ENCODE results near the gene TADA1. TPM values are rescaled to one million over a fixed set of nuclear protein-coding genes. Genes with fewer than 3 reads are reported as not detected.

Gene TADA1
- polyA plus RNA-seq, 2 of the 4 experiments (the other 2 are of a cell fraction): 11.4 to 25.6 TPM

DNA sequence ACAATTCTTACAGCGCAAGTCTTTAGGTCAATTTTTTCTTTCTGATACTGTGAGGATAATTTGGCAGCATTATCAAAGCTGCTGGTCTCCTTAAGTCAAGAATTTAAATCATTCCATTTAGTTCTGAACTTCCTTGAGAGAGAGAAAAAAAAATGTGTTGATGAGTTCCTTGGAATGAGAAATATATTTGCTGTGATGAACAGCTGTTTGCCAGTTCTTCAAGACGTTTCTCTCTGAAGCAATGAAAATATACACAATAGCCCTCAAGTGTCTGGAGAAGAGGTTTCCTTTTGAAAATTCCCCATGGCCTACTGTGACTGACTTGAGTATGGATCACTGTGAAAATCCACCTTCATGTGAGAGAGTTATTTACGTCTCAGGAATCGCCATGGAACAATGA lies 31.0 kb upstream of the TADA1 start:
- WGBS (ENCODE audit: missing lambda C conversion rate): 55% methylated on average over 4 of the region's 4 CpGs
- POLR2A ChIA-PET: no interaction called here

DNA sequence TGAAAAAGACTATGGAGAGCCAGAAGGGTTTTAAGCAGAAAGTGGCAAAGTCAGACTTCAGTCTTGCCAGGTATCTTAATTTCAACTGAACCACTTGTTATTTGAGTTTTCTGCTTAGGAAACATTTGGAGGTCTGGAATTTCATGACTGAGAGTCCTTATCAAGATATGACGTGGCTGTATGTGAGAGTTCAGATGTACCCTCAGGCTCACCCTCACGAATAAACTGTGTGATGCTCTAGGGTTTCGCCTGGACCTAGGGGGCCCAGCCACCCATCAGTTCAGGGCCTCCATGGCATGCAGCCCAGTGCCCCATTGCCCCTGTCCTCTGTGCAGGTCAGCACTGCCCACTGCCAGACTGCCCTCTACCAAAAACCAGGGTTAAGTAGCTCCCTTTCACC lies 30.6 kb upstream of the TADA1 start:
- H3K4me2 ChIP-seq: no peak overlapping the region
- TF ChIP-seq POLR2AphosphoS2 (conservative IDR thresholded peaks at IDR 0.05; ENCODE audit: low read length) (no peak), ZC3H11A (IDR thresholded peaks at IDR 0.05) (no peak), RAD21 (conservative IDR thresholded peaks at IDR 0.05 in 1 of 2, IDR thresholded peaks at IDR 0.05 in 1 of 2) (no peak), TFCP2L1 (CRISPR knock-in tag; IDR thresholded peaks at IDR 0.05) (no peak), CHD2 (IDR thresholded peaks at IDR 0.05; ENCODE audit: low read length, partially characterized antibody) (no peak), HOXA7 (CRISPR knock-in tag; IDR thresholded peaks at IDR 0.05) (no peak), PHF8 (IDR thresholded peaks at IDR 0.05; ENCODE audit: borderline replicate concordance, low read depth) (no peak), RNF2 (IDR thresholded peaks at IDR 0.05; ENCODE audit: borderline replicate concordance, low read depth) (no peak), CHD4 (IDR thresholded peaks at IDR 0.05; ENCODE audit: borderline replicate concordance) (no peak)
- TF ChIP-seq, protein P1, sequence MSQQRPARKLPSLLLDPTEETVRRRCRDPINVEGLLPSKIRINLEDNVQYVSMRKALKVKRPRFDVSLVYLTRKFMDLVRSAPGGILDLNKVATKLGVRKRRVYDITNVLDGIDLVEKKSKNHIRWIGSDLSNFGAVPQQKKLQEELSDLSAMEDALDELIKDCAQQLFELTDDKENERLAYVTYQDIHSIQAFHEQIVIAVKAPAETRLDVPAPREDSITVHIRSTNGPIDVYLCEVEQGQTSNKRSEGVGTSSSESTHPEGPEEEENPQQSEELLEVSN (IDR thresholded peaks at IDR 0.05; ENCODE audit: borderline replicate concordance, low read depth): no peak
- TF ChIP-seq, protein P2, sequence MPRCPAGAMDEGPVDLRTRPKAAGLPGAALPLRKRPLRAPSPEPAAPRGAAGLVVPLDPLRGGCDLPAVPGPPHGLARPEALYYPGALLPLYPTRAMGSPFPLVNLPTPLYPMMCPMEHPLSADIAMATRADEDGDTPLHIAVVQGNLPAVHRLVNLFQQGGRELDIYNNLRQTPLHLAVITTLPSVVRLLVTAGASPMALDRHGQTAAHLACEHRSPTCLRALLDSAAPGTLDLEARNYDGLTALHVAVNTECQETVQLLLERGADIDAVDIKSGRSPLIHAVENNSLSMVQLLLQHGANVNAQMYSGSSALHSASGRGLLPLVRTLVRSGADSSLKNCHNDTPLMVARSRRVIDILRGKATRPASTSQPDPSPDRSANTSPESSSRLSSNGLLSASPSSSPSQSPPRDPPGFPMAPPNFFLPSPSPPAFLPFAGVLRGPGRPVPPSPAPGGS (IDR thresholded peaks at IDR 0.05): no peak
- TF ChIP-seq, protein P3, sequence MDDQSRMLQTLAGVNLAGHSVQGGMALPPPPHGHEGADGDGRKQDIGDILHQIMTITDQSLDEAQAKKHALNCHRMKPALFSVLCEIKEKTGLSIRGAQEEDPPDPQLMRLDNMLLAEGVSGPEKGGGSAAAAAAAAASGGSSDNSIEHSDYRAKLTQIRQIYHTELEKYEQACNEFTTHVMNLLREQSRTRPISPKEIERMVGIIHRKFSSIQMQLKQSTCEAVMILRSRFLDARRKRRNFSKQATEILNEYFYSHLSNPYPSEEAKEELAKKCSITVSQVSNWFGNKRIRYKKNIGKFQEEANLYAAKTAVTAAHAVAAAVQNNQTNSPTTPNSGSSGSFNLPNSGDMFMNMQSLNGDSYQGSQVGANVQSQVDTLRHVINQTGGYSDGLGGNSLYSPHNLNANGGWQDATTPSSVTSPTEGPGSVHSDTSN (IDR thresholded peaks at IDR 0.05): no peak

More for the DNA sequence above, 31.0 kb upstream of the TADA1 start:
- TF ChIP-seq, protein P4, sequence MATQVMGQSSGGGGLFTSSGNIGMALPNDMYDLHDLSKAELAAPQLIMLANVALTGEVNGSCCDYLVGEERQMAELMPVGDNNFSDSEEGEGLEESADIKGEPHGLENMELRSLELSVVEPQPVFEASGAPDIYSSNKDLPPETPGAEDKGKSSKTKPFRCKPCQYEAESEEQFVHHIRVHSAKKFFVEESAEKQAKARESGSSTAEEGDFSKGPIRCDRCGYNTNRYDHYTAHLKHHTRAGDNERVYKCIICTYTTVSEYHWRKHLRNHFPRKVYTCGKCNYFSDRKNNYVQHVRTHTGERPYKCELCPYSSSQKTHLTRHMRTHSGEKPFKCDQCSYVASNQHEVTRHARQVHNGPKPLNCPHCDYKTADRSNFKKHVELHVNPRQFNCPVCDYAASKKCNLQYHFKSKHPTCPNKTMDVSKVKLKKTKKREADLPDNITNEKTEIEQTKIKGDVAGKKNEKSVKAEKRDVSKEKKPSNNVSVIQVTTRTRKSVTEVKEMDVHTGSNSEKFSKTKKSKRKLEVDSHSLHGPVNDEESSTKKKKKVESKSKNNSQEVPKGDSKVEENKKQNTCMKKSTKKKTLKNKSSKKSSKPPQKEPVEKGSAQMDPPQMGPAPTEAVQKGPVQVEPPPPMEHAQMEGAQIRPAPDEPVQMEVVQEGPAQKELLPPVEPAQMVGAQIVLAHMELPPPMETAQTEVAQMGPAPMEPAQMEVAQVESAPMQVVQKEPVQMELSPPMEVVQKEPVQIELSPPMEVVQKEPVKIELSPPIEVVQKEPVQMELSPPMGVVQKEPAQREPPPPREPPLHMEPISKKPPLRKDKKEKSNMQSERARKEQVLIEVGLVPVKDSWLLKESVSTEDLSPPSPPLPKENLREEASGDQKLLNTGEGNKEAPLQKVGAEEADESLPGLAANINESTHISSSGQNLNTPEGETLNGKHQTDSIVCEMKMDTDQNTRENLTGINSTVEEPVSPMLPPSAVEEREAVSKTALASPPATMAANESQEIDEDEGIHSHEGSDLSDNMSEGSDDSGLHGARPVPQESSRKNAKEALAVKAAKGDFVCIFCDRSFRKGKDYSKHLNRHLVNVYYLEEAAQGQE (IDR thresholded peaks at IDR 0.05): no peak
- TF ChIP-seq HOXB5 (CRISPR knock-in tag; IDR thresholded peaks at IDR 0.05) (no peak), HDAC2 (IDR thresholded peaks at IDR 0.05) (no peak), CEBPB (IDR thresholded peaks at IDR 0.05) (no peak), ZFP36 (IDR thresholded peaks at IDR 0.05; ENCODE audit: borderline replicate concordance, partially characterized antibody) (no peak), CBX8 (IDR thresholded peaks at IDR 0.05) (no peak), POLR2AphosphoS2 (conservative IDR thresholded peaks at IDR 0.05; ENCODE audit: low read length) (no peak), ZSCAN20 (CRISPR knock-in tag; IDR thresholded peaks at IDR 0.05) (no peak), HEYL (CRISPR knock-in tag; IDR thresholded peaks at IDR 0.05) (no peak), SREBF2 (IDR thresholded peaks at IDR 0.05) (no peak), HOXA7 (CRISPR knock-in tag; IDR thresholded peaks at IDR 0.05) (no peak), PHF8 (IDR thresholded peaks at IDR 0.05; ENCODE audit: borderline replicate concordance, low read depth) (no peak), KDM1A (IDR thresholded peaks at IDR 0.05; ENCODE audit: low read depth) (no peak), RFX5 (IDR thresholded peaks at IDR 0.05) (no peak), EHF (CRISPR knock-in tag; IDR thresholded peaks at IDR 0.05) (no peak)
- TF ChIP-seq, protein P5, sequence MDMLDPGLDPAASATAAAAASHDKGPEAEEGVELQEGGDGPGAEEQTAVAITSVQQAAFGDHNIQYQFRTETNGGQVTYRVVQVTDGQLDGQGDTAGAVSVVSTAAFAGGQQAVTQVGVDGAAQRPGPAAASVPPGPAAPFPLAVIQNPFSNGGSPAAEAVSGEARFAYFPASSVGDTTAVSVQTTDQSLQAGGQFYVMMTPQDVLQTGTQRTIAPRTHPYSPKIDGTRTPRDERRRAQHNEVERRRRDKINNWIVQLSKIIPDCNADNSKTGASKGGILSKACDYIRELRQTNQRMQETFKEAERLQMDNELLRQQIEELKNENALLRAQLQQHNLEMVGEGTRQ (IDR thresholded peaks at IDR 0.05): no peak
- TF ChIP-seq, protein P3 (IDR thresholded peaks at IDR 0.05): no peak
- TF ChIP-seq, protein P6, sequence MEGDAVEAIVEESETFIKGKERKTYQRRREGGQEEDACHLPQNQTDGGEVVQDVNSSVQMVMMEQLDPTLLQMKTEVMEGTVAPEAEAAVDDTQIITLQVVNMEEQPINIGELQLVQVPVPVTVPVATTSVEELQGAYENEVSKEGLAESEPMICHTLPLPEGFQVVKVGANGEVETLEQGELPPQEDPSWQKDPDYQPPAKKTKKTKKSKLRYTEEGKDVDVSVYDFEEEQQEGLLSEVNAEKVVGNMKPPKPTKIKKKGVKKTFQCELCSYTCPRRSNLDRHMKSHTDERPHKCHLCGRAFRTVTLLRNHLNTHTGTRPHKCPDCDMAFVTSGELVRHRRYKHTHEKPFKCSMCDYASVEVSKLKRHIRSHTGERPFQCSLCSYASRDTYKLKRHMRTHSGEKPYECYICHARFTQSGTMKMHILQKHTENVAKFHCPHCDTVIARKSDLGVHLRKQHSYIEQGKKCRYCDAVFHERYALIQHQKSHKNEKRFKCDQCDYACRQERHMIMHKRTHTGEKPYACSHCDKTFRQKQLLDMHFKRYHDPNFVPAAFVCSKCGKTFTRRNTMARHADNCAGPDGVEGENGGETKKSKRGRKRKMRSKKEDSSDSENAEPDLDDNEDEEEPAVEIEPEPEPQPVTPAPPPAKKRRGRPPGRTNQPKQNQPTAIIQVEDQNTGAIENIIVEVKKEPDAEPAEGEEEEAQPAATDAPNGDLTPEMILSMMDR (IDR thresholded peaks at IDR 0.05): no peak
- TF ChIP-seq, protein P7, sequence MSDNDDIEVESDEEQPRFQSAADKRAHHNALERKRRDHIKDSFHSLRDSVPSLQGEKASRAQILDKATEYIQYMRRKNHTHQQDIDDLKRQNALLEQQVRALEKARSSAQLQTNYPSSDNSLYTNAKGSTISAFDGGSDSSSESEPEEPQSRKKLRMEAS (IDR thresholded peaks at IDR 0.05): no peak
- no peak overlapping the region for H3K27ac ChIP-seq
- DNase-seq (ENCODE audit: low read depth in 1 of 2, low spot score in 1 of 2): no peak
- ATAC-seq: no peak
- H3K4me2 ChIP-seq: no peak overlapping the region
- no peak for FAIRE-seq
- H3K9me3 ChIP-seq: peaks cover 11% of the 10 kb centered on the region
- no peaks in the 10 kb centered on the region for H3K4me1 ChIP-seq
- CTCF ChIA-PET: interaction anchor here (1.4 to 22.2 kb wide), 2 partner anchors 13 to 151 kb away, joined by 4 to 534 read pairs; no protein-coding TSS in a partner anchor
- no peak overlapping the region for H3K4me3 ChIP-seq

More for the DNA sequence above, 30.6 kb upstream of the TADA1 start:
- no peak overlapping the region for H3K27ac ChIP-seq
- ChIA-PET CTCF (interaction anchor here (0.9 to 22.2 kb wide), 3 partner anchors 13 to 152 kb away, joined by 3 to 534 read pairs (median 4); no protein-coding TSS in a partner anchor), POLR2A (no interaction called here)
- no peak for DNase-seq (ENCODE audit: low read depth in 1 of 2, low spot score in 1 of 2)
- WGBS (ENCODE audit: missing lambda C conversion rate): 45% methylated on average over 3 of the region's 3 CpGs
- no peak overlapping the region for H3K4me3 ChIP-seq
- peaks cover 8% of the 10 kb centered on the region for H3K9me3 ChIP-seq
- no peak for ATAC-seq
- no peak for FAIRE-seq
- H3K4me1 ChIP-seq: no peaks in the 10 kb centered on the region
